ENCODE results near the gene S100A9. TPM values are rescaled to one million over a fixed set of nuclear protein-coding genes. Genes with fewer than 3 reads are reported as not detected.
"Not testable (repeated sequence)": the region's sequence is repeated elsewhere in the genome, so short reads cannot be mapped to it uniquely, and the experiment has no call there.

Gene S100A9
- polyA plus RNA-seq (ENCODE audit: insufficient read length in 4 of 4): 10 to 100 TPM in 3 of 4 donors, 1 to 10 TPM in 1; 7.7 to 25.8 (median 17.0) TPM

DNA sequence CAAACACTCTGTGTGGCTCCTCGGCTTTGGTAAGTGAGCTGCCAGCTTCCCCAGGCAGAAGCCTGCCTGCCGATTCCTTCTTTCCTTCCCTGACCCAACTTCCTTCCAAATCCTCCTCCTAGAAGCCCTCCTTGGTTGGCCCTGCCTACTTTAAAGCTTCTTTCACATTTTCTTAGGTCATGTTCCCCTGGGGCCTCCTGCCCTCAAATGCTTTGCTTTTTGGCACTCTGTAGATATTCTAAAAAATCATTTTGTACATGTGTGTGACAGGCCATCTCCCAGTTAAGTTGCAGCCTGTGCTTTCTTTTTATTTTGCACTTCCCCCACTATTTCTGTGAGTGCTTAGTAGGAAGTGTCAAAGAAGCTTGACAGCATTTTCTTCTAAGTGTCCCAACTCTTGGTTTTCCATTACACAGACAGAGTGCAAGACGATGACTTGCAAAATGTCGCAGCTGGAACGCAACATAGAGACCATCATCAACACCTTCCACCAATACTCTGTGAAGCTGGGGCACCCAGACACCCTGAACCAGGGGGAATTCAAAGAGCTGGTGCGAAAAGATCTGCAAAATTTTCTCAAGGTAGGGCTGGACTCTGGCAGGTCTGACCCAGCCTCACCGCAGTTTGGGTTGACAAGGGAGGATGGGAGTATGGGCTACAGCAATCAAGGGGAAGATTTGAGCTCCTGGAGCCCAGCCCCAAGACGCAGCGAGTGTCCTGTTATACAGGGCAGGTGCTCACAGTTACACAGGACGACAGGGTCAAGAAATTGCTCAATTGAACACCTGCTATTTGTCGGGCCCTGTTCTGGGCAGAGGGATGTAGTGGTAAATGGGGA is at the start of gene S100A9:
Gene S100A9 (plus strand): TSS at position 2 of the 838 bp plus-strand sequence. CDS start 430 bp downstream, at position 432.
- DNase-seq (ENCODE audit: low read depth in 4 of 4, low spot score in 2 of 4): no peak

DNA sequence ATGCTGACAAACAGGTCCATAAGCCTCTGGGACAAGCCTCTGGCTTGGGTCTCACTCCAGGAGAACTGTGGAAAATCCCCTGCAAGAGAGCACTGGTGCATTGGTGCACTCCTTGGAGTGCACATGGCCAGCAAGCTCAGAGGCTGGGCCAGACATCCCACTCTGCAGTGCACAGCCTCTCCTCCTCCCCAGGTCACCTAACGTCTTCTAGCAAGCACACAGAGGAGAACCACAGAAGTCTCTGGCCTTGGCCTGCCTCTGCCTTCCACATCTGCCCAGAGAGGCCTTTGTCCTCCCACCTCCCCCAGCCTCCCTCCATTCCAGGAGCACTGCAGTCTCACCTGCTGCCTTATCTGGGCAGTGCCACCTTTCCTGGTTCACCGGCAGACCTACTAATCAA is 49.1 kb upstream of the S100A9 start:
- DNase-seq (ENCODE audit: low read depth in 4 of 4, low spot score in 2 of 4): no peak

DNA sequence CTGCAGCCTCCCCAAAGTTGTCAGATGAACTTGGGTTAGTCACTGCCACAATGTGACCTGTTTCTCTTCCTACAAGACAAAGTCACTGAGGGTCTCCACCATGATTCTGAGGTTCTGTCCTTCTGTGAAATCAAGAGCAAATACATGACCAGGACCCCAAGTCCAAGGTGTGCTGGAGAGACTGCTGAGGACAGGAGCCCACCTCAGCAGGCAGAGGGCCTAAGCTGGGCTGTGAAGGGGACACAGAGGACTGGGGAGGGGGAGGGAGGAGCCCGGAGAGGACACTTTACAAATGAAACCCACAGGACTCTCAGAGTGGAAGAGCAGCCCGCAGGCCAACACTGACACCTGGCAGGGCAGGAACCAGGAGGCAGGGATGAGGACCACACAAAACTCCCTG is 48.2 kb upstream of the S100A9 start:
- DNase-seq (ENCODE audit: low read depth in 4 of 4, low spot score in 2 of 4): no peak

GRCh38 chr1:153310526-153310925 is 47.1 kb upstream of the S100A9 start:
- no peak for DNase-seq (ENCODE audit: low read depth in 4 of 4, low spot score in 2 of 4)

GRCh38 chr1:153312570-153313186 is 45.0 kb upstream of the S100A9 start, which contains the start of gene PGLYRP3:
TSS of gene PGLYRP3 (minus strand) at chr1:153312952. CDS start at chr1:153310665, 2,287 bp downstream.
- DNase-seq (ENCODE audit: low read depth in 4 of 4, low spot score in 2 of 4): no peak

DNA sequence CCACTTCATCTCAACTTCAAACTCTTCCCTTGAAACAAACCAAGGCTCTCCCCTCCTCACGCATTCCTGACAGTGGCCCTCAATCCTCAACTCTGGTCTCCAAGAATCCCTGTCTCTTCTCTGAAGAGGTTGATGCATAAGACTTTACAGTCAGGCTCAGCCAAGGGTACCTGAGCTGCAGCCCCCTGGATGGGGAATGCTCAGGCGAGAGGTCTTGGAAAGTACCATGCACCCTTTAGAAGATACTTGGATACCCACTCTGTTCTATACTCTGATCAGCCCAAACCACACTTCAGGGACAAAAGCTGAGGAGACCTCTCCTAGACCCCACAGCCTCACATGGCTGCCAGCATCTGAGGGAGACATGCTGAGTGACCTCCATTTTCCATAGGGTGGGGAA is 44.4 kb upstream of the S100A9 start:
- no peak for DNase-seq (ENCODE audit: low read depth in 4 of 4, low spot score in 2 of 4)

DNA sequence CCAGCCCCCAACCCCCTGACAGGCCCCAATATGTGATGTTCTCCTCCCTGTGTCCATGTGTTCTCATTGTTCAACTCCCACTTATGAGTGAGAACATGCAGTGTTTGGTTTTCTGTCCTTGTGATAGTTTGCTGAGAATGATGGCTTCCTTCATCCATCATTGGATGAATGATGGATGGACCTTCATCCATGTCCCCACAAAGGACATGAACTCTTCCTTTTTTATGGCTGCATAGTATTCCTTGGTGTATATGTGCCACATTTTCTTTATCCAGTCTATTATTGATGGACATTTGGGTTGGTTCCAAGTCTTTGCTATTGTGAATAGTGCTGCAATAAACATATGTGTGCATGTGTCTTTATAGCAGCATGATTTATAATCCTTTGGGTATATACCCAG is 43.3 kb upstream of the S100A9 start:
- not testable (repeated sequence) for DNase-seq (ENCODE audit: low read depth in 4 of 4, low spot score in 2 of 4)

GRCh38 chr1:153316013-153316412 is 41.6 kb upstream of the S100A9 start:
- not testable (repeated sequence) for DNase-seq (ENCODE audit: low read depth in 4 of 4, low spot score in 2 of 4)

DNA sequence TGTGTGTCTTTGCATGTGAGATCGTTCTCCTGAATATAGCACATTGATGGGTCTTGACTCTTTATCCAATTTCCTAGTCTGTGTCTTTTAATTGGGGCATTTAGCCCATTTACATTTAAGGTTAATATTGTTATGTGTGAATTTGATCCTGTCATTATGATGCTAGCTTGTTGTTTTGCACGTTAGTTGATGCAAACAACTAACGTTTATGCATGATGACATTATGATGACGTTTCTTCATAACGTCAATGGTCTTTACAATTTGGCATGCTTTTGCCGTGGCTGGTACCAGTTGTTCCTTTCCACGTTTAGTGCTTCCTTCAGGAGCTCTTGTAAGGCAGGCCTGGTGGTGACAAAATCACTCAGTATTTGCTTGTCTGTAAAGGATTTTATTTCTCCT is 39.5 kb upstream of the S100A9 start:
- not testable (repeated sequence) for DNase-seq (ENCODE audit: low read depth in 4 of 4, low spot score in 2 of 4)

DNA sequence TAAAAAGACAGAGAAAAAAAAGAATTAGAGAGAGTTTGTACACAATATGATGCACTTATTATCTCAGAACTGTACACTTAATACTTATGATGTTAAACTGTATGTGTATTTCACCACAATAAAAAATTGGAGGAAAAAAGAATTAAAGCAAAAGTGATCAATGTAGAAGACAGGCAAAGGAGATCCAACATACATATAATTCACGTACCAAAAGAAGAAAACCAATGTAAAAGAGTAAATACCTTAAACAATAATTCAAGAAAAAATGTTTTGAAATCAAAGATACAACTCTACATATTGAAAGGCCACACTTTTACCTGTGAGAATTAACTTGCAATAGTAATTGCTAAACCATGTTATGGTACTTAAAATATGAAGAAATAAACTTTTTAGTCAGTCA is 35.1 kb upstream of the S100A9 start:
- no peak for DNase-seq (ENCODE audit: low read depth in 4 of 4, low spot score in 2 of 4)

DNA sequence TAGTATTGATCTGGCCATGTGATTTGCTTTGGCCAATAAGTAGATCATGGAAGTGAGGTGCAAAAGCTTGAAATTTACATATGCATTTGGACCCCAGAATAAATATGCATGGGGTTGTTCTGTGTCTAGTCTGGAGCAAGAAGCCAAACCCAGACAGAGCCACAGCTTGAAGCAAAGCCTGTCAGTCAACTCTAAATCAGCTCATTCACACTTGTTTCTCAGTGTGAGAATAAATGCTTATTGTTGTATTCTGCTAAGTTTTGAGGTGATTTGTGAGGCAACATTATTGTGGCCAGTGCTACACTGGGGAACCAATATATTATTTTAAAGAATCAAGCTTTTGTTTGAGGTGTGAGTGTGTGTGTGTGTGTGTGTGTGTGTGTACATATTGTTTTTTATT is 32.7 kb upstream of the S100A9 start:
- DNase-seq (ENCODE audit: low read depth in 4 of 4, low spot score in 2 of 4): no peak

- DNase-seq (ENCODE audit: low read depth in 4 of 4, low spot score in 2 of 4): no peak
Observed at GRCh38 chr1:153333902-153334301, 23.8 kb upstream of the S100A9 start.

DNA sequence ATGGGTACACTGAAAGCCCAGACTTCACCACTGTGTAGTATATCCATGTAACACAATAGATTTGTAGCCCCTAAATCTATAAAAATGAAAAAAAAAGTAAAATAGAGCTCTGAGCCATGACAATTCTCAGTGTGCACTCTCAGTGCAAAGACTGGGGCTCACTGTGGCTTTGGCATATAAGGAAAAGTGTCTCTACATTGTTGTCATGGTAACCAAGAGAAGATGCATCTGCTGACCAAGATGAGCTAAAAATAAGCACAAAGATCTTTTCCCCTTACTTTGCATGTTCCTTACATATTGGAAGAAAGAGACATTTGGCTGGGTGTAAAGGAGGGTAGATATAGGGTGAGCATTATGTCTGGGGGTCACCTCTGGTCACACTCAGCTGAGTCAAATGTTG is 21.0 kb upstream of the S100A9 start:
- DNase-seq (ENCODE audit: low read depth in 4 of 4, low spot score in 2 of 4): no peak

GRCh38 chr1:153337980-153338853 is 19.4 kb upstream of the S100A9 start:
- no peak for DNase-seq (ENCODE audit: low read depth in 4 of 4, low spot score in 2 of 4)

GRCh38 chr1:153339802-153340201 is 17.9 kb upstream of the S100A9 start:
- no peak for DNase-seq (ENCODE audit: low read depth in 4 of 4, low spot score in 2 of 4)

- no peak for DNase-seq (ENCODE audit: low read depth in 4 of 4, low spot score in 2 of 4)
Observed at GRCh38 chr1:153340356-153340755, 17.3 kb upstream of the S100A9 start.

- DNase-seq (ENCODE audit: low read depth in 4 of 4, low spot score in 2 of 4): no peak
Observed at GRCh38 chr1:153341431-153341934, 16.2 kb upstream of the S100A9 start.

GRCh38 chr1:153342178-153342577 is 15.5 kb upstream of the S100A9 start:
- no peak for DNase-seq (ENCODE audit: low read depth in 4 of 4, low spot score in 2 of 4)

- DNase-seq (ENCODE audit: low read depth in 4 of 4, low spot score in 2 of 4): no peak
Observed at GRCh38 chr1:153343040-153343681, 14.5 kb upstream of the S100A9 start.

Data from left renal cortex interstitium (tissue), 4 donors.